HG02588 (cell line): Measurements from ENCODE around the gene MRPS27.

Experiments used
- ATAC-seq: cut with Tn5 transposase; IDR thresholded peaks from one replicate; pipeline ENCODE4 v1.9.1; 2021; ENCODE audit warnings: mild to moderate bottlenecking, moderate library complexity; ENCODE audit not compliant: unreplicated experiment

MRPS27 gene

DNA sequence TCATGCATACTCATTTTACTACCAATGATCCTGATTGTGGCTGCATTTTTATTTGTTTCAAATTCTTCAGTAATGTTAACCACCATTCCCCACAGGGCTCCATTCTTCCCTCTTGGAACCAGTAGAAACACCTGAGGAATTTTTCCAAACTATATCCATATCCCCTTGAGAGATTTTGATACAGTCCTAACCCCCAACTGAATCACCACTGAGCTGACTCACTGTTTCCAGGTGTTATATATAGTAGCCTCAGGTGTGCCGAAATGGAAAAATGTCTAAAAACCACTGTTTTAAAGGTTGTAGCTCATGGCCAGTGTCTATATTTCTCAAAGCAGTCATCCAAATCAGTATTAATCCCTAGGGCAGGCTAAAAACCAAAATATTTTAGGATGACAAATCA is 85.2 kb downstream of the MRPS27 start:
- ATAC-seq: no peak

DNA sequence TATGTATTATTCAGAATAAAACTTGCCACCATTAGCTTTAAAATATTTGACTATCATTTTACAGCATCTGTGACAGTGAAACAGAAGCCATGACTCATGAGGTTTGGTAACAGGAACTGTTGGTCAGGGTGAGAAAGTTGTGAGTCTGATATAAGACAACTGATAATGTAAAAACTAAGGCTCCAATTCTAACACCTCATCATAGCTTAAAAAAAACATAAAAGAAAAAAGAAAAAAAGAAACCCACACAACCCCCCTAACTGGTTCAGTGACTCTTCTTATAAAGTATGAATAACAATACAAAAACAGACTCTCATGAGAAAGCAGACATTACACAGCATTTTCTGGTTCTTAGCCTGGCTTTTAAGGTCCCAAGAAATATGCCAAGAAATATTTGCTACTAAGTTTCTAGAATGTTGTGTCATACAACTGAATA is 85.8 kb downstream of the MRPS27 start:
- no peak for ATAC-seq

DNA sequence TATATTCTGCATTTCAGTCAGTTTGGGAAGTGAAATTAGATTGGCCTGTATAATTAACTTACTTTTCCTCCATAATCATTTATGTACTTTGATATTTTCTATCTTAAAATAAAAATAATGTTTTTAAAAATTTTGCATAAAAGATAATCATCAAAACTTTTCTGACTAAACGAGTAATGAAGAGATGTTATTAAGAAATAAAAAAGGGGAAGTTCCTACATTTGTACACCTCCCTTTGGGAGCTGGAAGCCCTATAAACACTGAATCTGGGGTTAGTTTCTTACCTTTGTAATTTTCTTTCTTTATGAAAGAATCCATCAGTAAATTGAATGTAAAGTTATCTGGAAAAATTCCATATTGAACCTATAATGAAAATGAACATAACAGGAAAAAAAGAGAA is 86.2 kb downstream of the MRPS27 start:
- ATAC-seq: no peak

DNA sequence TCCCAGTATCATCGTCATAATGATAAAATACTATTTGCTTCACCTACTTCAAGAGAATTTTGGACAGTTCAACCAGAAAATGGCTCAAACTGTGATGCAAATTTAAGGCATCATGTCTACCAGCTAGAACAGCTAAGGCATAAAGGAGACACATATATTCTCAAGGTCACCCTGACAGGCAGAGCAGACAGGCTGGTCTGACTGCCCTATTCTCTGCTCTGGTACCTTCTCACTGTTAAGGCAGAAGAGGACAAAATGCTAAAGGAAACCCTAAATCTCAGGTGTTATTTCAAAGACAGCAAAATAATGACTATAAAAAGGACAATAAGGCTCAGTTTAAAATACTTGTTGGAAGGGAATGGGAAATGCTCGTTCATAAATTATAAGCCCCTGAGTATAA is 87.2 kb downstream of the MRPS27 start:
- ATAC-seq: no peak

DNA sequence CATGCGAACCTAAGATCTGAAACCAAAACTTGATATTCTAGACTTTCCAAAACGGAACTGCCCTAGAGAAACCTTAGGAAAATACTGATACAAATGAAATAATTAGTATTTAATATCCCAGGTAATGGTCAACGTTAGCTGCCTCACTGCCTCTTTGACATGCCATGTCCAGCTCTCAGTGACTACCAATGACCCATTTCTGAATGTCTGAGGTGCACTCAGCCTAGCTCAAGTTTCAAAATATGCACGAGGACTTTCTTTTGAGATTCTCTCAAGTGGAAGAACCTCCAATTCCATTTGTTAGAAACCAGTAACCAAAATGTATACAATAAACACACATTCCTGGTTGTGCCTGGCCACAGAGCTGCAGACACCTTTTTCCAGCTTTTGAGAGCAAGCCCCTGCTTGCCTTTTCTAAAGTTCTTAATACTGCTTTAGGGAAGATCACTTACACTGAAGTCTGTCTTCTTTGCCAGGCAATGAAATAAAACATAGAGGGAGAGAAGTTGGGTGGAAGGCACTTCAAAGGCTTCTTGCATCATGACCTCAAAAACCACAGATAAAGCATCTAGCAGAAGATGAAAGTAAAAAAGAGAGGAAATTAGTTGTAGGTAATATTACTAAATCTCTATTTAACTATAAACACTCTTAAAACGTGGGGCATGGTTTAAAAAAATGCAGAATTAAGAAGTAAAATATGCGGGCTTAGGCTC is 87.9 kb downstream of the MRPS27 start:
- ATAC-seq: no peak

DNA sequence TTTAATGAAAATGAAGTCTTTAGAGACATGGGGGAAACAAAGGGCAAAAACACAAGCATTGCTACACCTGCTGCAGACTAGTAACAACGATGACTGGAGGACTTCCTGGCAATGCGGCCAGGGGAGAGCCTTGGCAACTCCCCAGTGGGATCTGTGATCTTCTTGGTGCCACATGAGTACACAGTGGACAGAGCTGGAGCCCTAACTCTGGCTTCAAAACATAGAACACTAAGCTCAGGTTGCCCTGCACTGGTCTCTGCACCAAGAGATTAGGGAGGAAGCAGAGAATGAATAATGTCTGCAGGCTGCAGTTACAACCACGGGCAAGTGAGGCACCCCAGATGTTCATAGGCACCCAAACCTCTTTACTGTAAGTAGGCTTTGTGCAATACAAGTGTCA is 91.1 kb downstream of the MRPS27 start:
- ATAC-seq: no peak

DNA sequence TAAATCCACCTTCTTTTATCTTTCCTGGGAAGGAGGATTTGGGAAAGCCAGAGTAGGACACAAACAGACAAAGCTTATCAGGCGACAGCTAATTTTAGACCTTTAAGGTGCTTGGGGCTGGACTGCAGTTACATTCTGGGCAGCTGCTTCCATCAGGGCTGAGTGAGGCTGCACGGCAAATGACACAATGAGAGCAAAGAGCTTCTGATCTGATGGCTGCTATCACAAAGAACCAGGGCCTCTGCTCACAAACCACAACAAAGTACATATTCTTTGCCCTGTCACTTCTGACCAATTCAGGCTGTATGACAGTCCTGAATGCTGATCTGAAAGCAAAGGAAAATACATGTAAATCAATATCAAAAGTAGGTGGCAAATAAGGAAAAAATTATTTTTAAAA is 93.1 kb downstream of the MRPS27 start:
- no peak for ATAC-seq

DNA sequence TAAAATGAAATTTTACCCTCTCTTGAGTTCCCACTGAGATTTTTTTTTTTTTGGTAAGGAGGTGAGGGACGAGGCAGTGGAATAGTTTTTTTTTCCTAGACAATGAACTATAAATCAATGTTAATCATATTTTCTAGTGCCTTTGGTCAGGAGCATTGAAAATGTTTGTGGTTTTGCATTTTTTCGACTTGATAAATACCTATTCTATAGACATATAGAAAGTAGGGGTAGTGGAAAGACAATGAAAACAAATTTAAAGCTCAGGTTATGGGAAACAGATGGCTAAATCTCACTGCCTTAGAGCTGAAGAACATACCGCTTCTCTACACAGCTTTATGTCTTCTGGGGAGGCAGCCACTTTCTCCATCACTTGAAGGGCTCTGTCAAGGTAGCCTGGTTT is 94.3 kb downstream of the MRPS27 start:
- no peak for ATAC-seq

DNA sequence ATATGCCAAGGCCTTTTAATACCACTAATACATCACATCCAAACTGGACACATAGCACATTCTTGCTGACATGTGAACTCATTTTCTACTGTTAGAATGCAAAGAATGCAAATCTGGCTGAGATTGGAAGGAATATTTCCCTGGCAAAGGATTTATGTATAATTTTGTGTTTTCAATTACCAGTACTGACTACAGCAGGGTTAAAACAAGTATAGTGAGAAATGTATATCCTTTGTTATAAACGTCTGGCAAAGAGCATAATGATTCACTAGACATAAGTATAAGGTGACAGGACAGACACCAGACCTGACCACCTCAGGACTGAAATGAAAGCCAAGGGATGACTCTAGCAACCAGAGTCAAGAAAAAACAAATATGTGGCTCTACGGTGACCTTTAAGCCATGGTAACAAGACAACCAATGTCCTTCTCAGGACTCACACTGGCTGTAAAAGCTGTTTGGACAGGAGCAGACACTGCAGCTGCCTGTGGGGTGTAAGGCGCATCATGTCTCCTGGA is 95.0 kb downstream of the MRPS27 start:
- ATAC-seq: no peak

DNA sequence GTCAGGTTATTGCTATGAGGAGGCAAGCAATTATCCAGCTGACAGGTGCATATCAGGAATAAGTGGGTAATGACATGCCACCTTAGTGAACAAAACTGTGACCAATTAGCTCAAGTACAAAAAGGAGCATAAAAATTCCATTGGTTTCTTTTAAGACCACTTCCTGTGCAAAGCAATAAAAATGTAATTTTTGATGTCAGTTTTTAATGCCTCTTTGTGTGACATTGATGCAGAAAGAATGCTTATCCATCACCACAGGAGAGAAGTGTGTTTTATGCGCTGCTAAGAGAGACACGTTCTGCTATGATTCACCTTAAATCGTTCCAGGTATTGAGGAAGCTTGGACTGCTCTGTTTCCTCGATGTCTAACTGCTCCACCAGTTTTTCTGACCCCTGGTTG is 96.7 kb downstream of the MRPS27 start:
- ATAC-seq: no peak

DNA sequence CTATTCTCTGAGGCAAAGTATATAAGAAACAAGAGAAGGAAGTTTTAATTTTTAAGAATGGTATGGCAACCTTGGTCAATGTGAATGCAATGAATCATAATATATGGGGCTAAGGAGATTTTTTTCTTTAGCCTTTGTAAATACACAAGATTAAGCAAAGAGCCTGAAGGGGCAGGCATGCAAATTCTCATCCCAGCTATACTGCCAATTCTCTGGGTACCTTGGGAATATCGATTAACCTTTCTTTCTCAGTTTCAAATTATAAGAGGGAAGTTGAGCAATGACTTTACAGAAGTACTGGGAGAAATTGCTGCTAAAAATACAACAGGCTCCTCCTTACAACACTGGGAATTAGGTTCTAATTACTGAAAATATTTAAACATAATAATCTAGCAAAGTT is 97.5 kb downstream of the MRPS27 start:
- no peak for ATAC-seq

DNA sequence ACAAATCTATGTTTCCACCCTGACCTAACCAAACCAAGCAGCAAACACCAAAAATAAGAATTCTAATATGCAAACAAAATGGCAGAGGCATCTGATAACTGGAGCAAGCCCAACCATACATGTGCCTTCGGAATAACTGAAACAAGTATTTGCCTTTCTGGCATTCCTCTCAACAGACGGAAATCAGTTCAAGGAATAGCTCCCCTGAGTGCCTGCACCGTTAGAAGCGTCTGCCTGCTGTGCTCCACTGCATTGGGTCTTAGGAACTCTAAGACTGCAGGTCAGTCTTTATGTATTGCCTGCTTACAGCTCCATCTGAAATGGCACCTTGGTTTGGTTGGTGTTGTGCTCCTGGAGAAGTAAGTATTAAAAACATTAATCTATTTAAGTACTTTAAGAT is 98.5 kb downstream of the MRPS27 start:
- no peak for ATAC-seq

DNA sequence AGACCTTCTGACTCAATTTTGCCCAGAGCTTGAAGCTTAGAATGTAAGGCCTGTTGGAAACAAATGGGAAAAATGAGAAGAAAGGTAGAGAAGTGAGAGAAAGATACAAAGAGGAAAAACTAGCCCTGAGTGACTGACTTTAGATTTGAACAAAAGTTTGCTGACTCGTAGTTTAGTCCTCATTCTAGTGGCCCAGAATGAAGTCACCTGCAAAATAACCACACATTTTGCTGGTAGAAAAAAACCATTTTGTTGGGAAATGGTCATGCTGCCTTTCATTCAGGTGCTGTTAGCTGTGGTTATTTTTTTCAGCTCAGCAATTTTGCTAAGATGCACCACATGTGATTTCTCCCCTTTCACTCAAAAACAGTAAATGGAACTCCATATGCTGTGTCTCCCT is 98.9 kb downstream of the MRPS27 start:
- no peak for ATAC-seq

DNA sequence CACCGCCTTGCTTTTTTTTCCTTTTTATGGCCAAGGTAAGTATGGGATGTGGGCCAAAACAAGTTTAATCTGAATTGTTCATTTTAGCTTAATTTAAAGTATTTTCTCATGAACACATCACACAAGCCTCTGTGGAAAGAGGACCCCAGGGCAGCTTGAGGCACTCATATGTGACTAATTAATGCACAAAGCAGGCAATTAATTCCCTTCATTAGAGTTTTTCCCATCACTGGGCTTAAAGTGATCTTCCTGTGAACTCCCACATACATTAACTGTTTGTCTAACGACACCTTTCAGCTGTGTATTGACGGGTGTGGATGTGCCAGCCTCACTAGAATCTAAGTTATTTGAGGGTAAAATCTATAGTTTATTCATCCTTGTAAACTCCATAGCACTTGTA is 103.3 kb downstream of the MRPS27 start:
- no peak for ATAC-seq

DNA sequence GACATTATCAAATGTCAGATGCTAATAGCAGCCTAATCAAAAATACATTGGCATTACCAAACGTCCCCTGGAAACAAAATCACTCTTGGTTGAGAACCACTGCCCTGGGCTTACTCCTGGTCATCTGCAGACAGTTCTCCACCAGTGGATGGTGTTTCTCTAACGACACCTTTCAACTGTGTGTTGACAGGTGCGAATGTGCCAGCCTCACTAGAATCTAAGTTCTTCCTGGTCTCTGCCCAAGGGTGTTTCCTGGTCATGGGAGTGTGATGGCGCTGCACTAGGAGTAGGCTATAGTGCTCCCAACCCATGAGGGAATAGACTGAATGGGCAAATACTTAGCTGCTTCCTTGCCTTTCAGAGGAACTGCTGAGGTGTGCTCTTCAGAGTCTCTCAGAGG is 105.9 kb downstream of the MRPS27 start:
- ATAC-seq: no peak

DNA sequence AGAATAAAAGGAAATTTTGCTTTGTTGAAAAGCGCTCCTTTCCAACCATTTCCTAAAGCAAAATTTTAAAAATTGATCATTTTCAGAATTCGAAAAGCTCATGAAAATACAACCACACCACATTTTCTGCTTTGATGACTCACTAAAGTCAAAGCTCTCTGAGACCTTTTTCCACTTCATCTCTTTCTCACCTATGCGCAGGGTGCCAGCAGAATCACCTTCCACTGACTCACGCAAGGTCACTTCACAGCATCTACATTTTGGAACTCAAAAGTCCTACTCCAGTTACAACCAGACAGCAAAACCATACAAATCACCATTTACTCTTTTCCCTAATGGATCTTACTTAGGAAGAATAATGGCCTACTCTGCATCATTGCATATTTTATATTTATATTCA is 106.6 kb downstream of the MRPS27 start:
- ATAC-seq: no peak

DNA sequence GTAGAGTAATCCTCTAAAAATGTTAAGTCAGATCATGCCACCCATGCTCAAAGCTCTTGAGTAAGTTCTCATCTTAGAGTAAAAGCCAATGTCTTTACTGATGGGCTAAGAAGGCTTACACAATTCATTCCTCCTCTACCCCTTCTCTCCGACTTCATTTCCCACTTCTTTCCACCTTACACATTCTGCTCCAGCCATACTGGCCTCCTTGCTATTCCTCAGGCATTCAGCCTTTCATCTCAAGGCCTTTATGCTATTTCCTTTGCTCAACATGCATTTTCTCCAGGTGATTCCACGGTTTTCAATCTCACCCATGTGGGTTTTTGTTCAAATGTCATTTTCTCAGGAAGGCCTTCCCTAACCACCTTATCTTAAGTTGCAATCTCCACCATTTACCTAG is 107.9 kb downstream of the MRPS27 start:
- ATAC-seq: no peak

DNA sequence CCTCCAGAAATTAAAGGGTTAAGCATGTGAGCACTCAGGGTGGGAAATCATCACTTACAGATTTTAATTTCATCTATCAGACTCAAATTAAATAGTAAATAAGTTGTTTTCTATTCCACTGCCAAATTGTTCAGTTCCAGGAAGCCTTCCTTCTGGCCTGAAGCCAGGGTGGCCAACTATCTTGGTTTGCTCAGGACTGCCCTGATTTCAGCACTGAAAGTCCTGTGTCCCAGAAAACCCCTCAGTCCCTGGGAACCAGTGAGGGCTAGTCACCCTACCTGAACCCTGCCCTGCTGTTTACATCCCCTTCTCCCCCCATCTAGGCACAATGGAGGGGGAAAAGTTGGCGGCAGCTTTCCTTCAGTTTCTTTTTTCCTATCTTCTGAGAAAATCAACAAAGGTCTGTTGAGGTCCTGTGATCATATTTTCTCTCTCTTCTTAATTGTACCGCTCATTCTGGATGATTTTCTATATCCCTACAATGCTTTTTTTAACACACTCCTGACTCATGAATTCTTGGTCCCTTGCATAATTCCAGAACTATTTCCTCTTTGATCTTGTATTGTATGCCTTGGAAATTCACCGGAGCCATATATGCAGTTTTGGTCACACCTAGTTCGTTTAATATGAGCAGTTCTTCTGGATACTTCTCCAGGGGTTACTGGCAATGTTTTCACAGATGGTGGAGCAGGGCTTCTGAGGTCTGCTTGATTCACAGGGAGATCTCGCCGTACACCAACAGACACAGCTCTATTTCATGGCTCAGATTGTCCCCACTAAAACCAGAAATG is 109.0 kb downstream of the MRPS27 start:
- no peak for ATAC-seq

DNA sequence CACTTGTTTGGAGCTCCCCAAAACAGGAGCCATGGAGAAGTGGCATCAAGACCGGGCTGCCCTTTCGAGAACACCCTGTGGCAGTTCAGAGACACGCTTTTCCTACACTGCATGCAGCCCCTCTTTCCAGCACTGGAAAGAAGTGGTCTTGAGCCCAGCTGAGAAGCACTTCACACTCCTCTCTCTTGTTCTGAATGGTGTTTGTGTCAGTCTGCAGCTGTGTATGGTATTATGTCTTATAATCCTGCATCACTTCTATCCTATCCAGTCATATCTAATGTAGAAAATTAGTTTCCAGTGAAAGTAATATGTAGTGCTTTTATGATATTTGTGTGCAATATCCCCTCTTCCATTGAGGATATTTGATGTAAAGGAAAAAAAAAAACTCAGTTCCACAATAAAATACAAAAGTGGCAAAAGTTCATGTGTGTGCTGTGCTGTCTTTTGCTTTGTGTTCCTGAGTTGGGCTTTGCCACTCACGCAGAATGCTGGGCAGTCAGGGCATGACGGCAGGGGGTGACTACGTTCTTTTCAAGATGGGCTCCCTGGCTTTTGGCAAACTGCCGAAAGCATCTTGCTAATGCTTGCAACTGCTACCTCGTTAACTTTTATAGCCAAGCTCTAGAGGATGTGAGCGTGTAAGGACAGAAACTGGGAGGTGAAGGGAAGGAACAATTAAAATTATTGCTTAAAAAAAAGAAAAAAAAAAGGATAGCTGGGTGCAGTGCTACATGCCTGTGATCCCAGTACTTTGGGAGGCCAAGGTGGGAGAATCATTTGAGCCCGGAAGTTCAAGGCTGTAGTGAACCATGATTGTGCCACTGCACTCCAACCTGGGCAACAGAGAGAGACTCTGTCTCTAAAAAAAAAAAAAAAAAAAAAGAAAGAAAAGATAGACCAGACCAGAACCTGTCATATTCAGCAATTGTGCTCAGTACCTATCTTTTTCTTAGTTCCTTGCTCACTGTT is 110.6 kb downstream of the MRPS27 start:
- ATAC-seq: no peak

DNA sequence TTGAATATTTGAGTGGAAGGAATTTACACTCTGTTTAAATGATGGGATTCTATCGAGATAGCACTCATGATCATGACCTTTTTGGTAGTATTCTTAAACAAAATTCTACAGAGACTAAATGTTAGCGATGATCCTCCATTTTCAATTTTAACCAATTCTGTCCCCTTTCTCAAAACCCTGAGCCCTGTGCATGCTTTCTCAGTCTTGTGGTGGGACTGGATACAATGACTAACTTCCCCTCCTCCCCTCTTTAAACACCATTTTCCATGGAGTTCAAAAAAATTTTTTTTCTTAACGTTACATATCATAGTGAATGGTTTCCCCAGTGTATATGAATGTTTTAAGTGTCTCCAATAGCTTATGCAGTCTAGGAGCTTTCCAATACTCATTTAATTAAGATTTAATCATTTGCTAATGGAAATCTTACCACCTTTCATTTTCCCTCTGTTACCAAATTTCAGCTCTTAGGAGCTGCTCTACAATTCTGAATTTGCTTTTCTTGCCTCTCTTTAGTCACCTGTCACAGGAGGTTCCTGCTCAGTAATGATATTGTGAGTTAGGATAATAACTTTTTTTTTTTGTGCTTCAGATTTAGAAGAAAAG is 111.6 kb downstream of the MRPS27 start:
- ATAC-seq: no peak

DNA sequence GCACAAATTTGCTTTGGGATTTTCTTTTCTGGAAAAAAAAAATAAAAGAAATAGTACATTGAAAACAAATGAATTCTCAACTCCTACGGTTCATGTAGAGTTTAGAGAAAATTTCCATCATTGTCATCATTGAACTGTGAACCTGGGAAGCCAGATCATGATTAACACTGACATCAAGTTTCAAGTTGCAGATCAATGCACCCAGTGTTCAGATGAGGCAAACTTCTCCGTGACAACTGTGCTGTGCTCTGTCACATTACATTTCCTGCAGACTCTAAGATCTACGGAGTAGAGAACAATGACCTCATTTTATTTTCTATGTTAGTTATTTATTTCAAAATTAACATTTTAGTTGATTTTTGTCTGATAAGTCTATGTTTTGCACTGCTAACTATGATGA is 113.0 kb downstream of the MRPS27 start:
- no peak for ATAC-seq
